ENCODE results near the gene NR3C2.

NR3C2 gene

GRCh38 chr4:148034813-148035212 lies 407.4 kb downstream of the NR3C2 start:
- DNase-seq = no peak

GRCh38 chr4:148030193-148030873 lies 411.9 kb downstream of the NR3C2 start:
- DNase-seq = no peak

GRCh38 chr4:148029781-148030180 lies 412.4 kb downstream of the NR3C2 start:
- DNase-seq = no peak

Measured in CD4-positive, alpha-beta T cell treated with Interleukin-17A for 4 hours (primary cell).